ENCODE data around the gene EN2.

EN2 gene

DNA sequence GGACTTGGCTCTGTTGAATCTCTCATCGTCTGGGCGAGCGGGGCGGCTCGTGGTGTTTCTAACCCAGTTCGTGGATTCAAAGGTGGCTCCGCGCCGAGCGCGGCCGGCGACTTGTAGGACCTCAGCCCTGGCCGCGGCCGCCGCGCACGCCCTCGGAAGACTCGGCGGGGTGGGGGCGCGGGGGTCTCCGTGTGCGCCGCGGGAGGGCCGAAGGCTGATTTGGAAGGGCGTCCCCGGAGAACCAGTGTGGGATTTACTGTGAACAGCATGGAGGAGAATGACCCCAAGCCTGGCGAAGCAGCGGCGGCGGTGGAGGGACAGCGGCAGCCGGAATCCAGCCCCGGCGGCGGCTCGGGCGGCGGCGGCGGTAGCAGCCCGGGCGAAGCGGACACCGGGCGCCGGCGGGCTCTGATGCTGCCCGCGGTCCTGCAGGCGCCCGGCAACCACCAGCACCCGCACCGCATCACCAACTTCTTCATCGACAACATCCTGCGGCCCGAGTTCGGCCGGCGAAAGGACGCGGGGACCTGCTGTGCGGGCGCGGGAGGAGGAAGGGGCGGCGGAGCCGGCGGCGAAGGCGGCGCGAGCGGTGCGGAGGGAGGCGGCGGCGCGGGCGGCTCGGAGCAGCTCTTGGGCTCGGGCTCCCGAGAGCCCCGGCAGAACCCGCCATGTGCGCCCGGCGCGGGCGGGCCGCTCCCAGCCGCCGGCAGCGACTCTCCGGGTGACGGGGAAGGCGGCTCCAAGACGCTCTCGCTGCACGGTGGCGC is at the start of gene EN2:
Gene EN2 (plus strand): TSS at position 19 of the 767 bp plus-strand sequence. CDS start 249 bp downstream, at position 268.
- DNase-seq (ENCODE audit: low read depth, low spot score): peak; percentile 38

DNA sequence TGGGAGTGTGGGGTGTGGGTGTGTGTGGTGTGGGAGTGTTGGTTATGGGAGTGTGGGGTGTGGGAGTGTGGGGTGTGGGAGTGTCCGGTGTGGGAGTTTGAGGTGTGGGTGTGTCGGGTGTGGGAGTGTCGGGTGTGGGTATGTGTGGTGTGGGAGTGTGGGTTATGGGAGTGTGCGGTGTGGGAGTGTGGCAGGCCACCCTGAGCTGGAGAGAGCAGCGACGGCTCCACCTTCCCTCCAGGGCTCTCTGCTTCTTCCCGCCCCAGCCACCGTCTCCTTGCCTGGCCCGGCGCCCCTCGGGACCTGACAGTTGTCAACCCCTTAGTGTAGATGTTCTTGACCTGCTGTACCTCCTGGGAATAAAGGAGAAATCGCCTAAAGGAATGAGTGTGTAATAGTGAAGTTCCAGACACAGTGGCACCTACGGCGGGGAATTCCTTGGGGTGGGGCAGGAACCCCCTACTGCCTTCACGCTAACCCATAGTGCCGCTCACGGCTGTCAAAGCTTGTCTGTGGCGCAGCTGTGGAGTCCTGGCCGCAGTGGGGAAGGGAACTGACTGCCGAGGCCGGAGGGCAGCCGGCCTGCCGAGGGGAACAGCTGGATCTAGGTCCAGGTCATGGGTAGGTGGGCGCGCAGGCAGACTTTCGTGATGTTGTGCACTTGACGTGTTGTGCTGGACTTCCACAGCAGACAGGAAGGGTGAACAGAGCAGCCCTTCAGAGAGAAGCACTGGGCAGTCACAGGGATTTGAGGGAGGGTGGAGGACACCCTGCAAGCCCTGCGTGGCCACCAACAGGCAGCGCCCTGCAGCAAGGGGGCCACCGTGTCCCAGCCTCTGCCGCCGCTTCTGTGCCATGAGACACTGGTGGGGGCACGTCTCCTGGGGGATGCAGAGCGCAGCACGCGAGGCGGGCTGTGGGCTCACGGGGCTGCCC is 49.0 kb upstream of the EN2 start:
- peak; percentile 65 for DNase-seq (ENCODE audit: low read depth, low spot score)

DNA sequence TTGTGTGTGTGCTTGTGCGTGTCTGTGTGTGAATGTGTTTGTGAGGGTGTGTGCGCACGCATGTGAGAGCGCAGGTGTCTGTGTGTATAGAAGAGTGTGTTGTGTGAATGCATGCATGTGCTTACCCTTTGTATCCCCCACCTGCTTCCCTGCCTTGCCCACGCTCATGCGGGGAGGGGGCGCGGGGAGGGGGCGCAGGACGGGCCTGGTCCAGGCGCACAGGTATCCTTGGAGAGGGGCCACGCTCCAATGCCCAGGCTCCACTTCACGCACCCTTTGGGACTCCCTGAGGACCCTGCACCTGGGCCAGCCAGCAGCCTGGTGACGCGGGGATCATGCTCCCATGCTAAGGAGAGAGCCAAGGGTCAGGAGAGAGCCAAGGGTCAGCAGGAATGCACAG is 47.9 kb upstream of the EN2 start:
- DNase-seq (ENCODE audit: low read depth, low spot score): no peak

DNA sequence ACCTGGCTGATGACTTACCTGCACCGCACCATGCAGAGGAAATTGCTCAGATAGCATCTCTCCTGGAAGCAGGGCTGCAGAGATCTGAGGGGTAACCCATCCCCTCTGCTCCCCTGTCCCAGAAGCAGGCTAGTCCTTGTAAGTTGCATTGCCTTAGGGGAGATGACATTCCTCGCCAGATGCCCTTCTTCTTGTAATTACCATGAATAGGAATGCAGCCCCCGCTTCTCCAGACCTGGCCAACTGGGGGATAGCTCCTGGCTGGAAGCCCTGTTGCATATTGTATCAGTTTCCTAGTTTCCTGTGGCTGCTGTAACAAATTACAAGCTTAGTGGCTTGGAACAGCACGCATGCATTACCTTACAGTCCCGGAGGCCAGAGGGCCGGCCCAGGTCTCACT is 47.5 kb upstream of the EN2 start:
- peak; percentile 89 for DNase-seq (ENCODE audit: low read depth, low spot score)

DNA sequence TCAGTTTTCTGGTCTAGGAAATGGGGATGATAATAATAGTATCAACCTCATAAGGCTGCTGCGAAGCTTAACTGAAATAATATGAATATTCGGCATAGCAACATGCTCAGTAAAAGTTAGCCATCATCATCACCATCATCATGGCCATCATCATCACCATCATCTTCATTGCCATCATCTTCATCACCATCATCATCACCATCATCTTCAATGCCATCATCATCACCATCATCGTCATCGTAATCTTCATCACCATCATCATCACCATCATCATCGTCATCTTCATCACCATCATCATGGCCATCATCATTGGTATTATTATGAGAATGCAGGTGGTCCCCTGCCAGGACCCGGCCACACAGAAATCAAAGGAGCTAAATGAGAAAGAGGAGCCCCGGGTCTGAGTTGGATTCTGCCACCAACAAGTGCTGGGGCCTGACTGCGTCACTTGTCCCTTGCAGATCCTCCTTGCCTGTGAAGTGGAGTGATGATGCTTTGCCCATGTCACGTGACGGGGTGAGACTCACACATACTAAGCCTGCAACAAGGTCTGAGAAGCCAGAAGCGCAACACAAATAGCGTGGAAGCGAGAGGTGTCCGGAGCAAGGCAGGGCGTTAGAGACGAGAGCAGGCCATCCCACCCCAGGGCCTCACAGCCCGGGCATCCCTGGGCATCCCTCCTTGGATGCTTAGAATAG is 46.1 kb upstream of the EN2 start:
- no peak for DNase-seq (ENCODE audit: low read depth, low spot score)

DNA sequence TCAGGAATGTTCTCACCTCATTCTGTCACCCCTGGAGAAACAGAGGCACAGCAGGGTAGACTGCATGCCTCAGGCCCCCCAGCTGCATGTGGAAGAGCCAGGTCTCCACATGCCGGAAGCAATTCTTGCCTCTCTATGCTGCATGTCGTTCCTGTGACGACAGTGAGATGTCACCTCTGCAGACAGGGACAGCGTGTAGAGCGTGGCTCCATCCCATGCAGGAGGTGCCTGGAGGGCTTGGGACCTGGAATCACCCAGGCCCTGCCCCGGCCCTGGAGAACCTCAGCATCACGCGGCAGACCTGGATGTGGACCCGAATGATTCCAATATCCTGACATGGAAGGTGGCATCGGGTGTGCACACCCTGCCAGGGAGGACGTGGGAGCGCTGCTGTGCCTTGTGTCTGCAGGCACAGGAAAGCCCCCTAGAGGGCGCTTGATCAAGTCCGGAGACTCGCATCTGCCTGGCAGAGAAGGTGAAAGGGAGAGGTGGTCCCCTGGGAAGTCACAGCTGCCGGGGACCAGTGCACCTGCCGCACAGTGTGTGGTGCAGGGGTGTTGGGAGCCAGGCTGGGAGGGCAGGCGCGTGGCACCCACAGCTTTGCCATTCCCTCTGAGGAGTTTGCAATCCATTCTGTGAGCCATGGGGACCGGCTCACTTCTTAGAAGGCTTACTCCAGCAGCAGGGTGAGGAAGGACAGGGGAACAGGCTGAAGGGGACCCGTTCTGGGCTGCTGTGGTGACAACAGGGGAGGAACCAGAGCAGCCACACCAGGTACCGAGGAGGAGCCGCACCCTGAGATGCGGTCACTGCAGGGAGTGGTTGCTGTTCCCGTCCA is 45.3 kb upstream of the EN2 start:
- peak; percentile 70 for DNase-seq (ENCODE audit: low read depth, low spot score)

DNA sequence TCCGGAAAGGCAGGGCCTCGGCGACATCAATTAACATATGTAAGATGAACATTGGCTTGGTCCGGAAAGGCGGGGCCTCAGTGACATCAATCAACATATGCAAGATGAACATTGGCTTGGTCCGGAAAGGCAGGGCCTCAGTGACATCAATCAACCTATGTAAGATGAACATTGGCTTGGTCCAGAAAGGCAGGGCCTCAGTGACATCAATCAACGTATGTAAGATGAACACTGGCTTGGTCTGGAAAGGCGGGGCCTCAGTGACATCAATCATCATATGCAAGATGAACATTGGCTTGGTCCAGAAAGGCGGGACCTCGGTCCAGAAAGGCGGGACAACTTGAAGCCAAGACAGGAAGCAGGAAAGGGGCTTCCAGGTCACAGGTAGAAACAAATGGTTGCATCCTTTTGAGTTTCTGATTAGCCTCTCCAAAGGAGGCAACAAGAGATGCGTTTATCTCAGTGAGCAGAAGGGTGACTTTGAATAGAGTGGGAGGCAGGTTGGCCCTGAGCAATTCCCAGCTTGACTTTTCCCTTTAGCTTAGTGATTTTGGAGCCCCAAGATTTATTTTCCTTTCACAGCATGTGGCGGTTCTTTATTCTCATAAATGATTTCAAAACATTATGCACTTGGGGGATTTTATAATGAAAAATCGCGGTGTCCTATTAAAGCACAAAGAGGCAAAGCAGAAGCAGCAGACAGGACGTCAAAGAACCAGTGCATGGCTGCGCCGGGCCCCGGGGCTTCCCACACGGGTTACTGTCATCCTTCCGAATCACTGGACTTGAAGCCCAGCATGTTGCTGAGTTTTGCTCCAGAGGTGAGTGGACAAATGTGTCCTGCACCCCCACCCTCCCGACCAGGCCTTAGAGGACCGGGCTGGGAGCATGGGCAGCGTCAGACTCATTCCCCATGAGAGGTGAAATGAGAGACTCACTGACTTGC is 43.1 kb upstream of the EN2 start:
- DNase-seq (ENCODE audit: low read depth, low spot score): peak; percentile 10

DNA sequence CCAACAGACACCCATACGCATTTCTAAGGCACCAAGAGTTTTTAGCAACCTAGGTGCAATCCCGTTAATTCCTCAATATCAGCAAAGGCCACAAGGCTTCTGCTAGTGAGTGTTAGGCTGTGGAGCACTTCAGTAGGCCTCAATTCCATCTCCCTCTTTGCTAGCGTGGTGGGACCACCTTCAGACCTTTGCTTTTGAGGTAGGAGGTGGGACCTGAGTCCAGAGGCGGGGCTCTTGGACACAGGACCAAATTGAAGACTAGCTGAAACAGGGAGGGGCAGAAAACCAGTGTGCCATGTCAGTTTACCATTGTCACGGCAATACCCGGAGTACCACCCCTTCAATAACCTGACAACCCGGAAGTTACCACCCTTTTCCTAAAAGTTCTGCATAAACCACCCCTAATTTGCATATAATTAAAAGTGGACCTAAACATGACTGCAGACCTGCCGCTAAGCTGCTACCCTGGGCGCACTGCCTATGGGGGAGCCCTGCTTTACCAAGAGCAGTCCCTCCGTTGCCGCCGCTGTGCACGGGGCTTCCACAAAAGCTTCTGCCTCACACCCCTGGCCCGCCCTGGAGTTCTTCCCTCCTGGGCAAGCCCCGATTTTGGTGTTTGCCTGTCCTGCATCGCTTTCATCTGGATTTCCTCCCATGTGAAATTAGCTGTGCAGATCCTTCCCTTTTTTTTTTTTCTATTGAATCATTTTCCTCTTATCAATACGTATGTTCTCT is 41.1 kb upstream of the EN2 start:
- no peak for DNase-seq (ENCODE audit: low read depth, low spot score)

DNA sequence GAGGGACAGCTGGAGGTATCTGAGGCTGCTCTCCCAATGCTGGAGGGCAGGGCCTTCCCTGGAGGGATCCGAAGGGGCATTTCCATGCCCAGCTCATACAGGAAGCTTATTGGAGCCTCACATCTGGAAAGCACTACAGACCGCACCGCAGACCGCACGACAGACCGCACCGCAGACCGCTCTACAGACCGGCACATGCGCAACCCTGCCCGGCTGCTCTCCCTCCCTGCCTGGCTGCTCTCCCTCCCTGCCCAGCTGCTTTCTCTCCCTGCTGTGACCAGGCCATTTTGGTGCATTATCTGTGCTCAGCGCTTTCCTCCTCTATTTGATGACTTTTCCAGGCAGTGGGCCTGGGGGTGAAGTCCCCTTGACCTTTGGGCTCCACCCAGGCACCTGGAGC is 39.6 kb upstream of the EN2 start:
- no peak for DNase-seq (ENCODE audit: low read depth, low spot score)

DNA sequence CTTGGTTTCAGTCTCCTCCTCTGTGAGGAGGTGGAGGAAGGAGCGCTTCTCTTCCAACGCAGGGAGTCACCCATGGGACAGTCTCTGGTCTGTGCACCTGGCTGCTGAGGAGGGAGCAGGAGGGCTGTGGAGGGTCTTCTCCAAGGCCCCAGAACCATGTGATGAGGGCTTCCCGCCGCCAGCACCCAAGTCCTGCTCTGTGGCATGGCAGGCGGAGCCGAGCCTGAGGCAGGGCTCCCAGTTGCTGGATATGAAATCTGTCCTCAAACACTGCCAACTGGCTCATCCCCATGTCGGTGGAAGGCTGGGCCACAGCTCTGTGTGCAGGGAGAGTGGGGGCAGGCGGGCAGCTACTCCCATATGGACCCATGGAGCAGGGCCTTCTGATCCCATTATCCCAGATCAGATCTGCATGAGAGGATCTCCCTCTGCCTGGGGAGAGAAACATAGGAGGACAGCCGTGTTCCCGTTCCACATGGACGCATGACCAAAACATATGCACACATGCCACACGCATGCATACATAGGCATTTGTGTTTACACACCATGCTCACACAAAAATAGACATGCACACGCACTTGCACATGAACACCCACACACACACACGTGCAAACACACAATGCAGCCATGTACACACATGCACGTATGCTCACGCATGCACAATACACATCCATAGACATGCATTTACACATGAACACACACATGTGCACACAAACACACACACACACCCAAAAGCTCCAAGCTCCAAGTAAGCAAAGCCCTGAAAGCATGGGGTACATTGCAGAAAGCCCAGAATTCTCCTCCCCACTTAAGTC is 38.8 kb upstream of the EN2 start:
- DNase-seq (ENCODE audit: low read depth, low spot score): no peak

DNA sequence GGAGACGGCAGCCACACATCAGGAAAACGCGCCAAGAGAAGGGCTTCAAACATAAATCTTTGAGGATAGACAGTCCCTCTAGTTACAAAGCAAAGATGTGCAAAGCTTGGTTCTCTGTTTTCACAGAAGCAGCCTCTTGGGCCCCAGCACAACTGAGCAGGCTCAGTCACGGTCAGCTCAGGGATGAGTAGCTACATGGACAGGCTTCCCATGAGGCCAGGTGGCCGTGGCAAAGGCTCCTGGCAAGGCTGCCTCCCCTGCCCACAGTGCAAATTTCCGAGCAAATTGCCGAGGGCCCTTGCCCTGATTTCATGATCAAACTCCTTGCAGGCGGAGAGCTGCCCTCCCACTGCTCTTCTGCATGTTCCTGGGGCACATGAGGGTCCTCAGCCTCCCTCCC is 37.8 kb upstream of the EN2 start:
- DNase-seq (ENCODE audit: low read depth, low spot score): no peak

DNA sequence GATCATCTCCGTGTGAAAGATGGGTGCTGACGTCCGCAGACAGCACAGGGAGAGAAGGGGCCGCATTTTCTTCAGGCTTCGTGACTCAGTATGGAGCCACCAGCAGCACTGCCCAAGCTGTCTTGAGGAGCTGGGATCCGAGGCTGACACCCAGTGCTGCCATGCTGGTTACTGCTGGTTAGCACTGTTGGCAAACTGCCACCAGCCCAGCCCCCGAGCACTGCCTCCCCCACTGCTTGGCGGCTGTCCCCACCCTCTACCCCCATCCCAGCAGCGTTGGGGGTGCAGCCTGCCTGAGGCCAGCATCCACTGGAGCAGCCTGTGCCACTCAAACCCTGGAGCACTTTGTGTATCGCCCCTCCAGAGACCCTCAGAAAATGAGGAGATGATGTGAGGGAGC is 35.8 kb upstream of the EN2 start:
- no peak for DNase-seq (ENCODE audit: low read depth, low spot score)

DNA sequence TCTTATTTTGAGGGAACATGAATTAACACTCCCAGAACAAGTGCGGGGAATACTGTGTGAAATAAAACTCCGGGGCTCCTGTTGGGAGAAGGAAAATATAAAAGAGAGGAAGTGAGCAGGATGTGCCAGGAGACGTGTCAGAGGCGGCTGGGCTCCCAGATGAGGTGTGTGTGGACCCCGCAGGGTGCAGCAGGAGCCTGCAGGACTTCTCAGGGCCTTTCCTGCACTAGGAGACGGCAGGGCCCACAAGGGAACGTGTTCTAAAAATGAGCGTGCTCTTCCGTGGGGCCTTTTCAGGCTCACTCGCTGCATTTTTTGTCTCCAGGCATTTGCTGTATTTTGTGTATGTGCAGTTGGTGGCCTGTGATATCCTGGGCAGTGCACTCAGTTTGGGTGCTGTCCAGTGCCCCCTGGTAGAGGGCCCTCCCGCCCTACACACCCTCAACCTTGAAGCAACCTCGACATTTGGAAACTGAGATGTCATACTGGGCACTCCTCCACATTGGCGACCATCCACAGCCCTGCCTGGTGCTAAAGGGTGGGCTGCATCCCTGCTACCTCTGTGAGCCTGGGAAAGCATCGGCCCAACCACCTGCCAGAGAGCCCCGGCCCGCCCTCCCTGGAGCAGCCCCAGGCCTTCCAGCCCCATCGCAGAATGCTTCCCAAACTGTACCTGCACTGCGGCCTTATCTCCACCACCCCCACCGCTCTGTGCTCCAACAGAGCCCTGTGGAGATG is 35.2 kb upstream of the EN2 start:
- no peak for DNase-seq (ENCODE audit: low read depth, low spot score)

DNA sequence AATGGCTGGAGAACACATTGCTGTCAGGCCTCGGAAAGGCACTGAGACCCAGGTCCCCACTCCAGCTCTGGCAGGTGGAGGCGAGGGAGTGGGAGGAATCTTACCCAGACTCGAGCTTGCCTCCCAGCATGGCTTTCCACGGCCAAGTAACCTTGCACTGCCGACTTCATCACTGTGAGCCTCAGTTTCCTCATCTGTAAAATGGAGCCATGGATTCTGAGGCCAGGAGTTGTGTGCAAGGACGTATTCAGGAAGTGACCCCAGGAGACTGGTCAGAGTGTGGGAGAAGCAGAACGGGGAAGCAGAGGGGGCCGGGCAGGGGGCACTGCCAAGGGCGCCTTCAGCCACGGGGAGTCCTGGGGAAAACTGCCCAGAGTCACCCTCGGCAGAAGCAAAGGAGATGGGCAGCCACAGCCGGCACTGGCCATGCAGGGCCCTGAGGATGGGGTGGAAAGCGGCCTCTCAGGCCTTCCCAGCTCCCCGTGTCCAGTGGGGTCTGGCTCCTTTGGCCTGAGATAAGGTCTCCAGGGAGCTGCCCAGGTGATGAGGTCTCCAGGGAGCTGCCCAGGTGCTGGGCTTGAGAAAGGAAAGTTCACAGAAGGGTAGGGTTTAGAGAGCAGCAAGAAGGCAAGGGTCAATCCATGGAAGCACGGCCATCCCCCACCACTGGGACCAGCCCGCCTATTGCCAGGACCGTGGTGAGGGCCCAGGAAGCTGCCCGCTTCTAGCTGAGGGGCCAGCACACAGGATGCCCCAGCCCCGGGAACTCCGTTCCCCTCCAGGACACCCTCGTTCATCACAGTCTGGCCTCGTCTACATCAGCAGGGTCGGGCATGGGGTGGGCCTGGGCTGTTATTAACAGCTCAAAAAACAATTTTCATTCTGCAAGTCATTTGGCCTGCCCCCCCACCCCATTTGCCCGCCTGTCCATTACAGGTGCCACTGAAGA is 34.3 kb upstream of the EN2 start:
- no peak for DNase-seq (ENCODE audit: low read depth, low spot score)

DNA sequence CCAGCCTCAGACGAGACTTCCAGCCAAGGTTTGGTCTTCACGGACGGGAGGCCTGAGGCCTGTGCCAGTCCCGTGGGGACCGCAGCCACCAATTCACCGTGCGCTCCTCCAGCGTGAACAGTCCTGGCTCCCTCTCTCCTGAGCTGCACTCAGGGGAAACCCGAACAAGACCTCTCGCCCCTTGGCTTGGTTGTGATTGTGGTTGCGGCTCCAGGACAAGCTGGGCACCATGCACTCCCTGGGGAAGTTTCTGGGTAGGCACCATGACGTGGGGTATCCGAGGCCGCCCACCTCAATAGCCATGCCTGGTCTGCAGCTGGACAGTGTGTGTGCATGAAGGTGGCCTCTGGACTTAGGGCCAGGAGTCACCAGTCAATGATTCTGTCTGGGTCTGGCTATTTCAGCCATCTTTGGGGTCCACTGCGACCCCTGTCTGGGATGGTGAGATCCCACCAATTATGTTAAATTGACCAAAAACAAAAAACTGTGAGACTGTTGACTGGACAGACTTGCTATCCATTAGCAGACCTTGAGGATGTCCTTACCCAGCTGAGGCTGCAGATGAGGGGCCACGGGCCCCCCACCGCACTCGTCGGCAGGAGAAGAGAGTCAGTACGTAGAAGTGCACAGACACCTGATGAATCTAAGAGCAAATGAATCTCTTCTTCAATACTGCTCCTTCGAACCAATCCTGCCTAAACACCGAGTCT is 33.5 kb upstream of the EN2 start:
- DNase-seq (ENCODE audit: low read depth, low spot score): no peak

DNA sequence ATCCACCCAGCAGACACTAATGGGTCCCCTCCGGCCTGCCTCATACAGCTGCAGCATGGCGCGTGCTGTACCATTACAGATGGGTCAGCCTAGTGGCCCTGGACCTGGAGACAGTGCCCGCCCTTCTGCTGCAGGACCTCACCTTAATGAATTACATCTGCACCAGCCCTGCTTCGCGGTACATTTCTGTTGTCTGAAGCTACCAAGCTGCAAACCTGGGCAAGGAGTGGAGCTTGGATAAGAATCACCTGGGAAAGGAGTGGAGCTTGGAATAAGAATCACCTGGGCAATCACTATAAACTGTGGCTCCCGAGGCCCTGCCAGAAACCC is 33.0 kb upstream of the EN2 start:
- no peak for DNase-seq (ENCODE audit: low read depth, low spot score)

Measured in ELF-1 (cell line).